ENCODE measurements around the gene KCNJ6.

DNA sequence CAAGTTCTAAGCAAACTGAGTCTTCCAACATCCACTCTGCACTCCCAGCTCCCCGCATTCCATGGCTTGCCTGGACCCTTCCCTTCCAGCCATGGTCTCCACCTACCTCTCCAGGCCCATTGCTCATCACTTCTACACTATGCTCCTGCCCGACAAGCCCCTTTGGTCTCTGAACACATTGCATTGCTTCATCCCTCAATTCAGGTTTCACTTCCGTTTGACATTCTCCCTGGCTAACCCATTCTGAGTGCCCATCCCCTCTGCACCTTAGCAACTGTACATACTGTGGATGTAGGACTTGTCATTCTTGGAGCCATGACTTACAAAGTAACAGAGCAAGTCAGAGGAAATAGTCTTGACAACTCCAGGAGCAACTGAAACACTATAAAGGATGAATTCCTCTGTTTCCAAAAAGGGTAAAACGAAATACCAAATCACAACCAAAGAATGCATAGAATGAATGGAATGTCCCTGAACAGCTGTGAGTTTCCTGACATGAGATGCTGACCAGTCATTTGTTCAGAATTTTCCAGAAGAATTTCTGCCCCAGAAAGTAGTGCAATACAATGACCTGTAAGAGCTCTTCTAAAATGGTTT is 66.7 kb downstream of the KCNJ6 start:
- TF ChIP-seq, protein P1, sequence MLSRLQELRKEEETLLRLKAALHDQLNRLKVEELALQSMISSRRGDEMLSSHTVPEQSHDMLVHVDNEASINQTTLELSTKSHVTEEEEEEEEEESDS (CRISPR knock-in tag; IDR thresholded peaks at IDR 0.05): no peak
- no peak for TF ChIP-seq TAF1 (IDR thresholded peaks at IDR 0.05; ENCODE audit: control insufficient read depth, extremely low read depth, insufficient read depth, low read length, severe bottlenecking)
- no peak for TF ChIP-seq CEBPB (tag; IDR thresholded peaks at IDR 0.05)
- TF ChIP-seq, protein P2, sequence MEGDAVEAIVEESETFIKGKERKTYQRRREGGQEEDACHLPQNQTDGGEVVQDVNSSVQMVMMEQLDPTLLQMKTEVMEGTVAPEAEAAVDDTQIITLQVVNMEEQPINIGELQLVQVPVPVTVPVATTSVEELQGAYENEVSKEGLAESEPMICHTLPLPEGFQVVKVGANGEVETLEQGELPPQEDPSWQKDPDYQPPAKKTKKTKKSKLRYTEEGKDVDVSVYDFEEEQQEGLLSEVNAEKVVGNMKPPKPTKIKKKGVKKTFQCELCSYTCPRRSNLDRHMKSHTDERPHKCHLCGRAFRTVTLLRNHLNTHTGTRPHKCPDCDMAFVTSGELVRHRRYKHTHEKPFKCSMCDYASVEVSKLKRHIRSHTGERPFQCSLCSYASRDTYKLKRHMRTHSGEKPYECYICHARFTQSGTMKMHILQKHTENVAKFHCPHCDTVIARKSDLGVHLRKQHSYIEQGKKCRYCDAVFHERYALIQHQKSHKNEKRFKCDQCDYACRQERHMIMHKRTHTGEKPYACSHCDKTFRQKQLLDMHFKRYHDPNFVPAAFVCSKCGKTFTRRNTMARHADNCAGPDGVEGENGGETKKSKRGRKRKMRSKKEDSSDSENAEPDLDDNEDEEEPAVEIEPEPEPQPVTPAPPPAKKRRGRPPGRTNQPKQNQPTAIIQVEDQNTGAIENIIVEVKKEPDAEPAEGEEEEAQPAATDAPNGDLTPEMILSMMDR (IDR thresholded peaks at IDR 0.05 in 2 of 3, conservative IDR thresholded peaks at IDR 0.05 in 1 of 3; ENCODE audit: insufficient read depth in 2 of 3, low read depth in 1 of 3, low read length in 3 of 3): no peak
- no peak for TF ChIP-seq GABPA (tag; conservative IDR thresholded peaks at IDR 0.05; ENCODE audit: low read depth)

Data from K562 (cell line).